NCI-H1048 (cell line): Measurements from ENCODE around the gene INPP5A.

Experiments
- DNase-seq: peaks from one replicate; lab custom pipeline; 2025; lab: John Stamatoyannopoulos, UW

INPP5A gene

GRCh38 chr10:132536877-132537683, 507 bp upstream of the INPP5A start:
- peak; percentile 95 for DNase-seq

GRCh38 chr10:132538031-132538789, 623 bp downstream of the INPP5A start:
- DNase-seq: no peak

GRCh38 chr10:132538790-132539421, 1.3 kb downstream of the INPP5A start:
- DNase-seq: no peak

- no peak for DNase-seq
These were observed 1.8 kb downstream of the INPP5A start for GRCh38 chr10:132539431-132539839.

GRCh38 chr10:132539894-132540293, 2.3 kb downstream of the INPP5A start:
- no peak for DNase-seq

GRCh38 chr10:132540456-132540855, 2.9 kb downstream of the INPP5A start:
- DNase-seq: no peak

GRCh38 chr10:132541129-132541528, 3.5 kb downstream of the INPP5A start:
- no peak for DNase-seq

- DNase-seq: no peak
These were observed 4.0 kb downstream of the INPP5A start for GRCh38 chr10:132541601-132542011.

GRCh38 chr10:132542086-132542775, 4.6 kb downstream of the INPP5A start:
- no peak for DNase-seq

- DNase-seq: no peak
These were observed 5.2 kb downstream of the INPP5A start for GRCh38 chr10:132542819-132543218.

- no peak for DNase-seq
These were observed 6.5 kb downstream of the INPP5A start for GRCh38 chr10:132543916-132544743.

- DNase-seq: no peak
These were observed 7.4 kb downstream of the INPP5A start for GRCh38 chr10:132544744-132545658.

GRCh38 chr10:132545659-132546367, 8.2 kb downstream of the INPP5A start:
- no peak for DNase-seq

- DNase-seq: no peak
These were observed 9.2 kb downstream of the INPP5A start for GRCh38 chr10:132546567-132547420.

- no peak for DNase-seq
These were observed 9.9 kb downstream of the INPP5A start for GRCh38 chr10:132547421-132547861.

GRCh38 chr10:132548106-132548823, 10.7 kb downstream of the INPP5A start:
- DNase-seq: no peak

GRCh38 chr10:132548869-132549268, 11.3 kb downstream of the INPP5A start:
- no peak for DNase-seq

- DNase-seq: no peak
These were observed 11.8 kb downstream of the INPP5A start for GRCh38 chr10:132549371-132549770.
